Measurements from ENCODE around the gene TBC1D4.
"Not testable (repeated sequence)": the region's sequence is repeated elsewhere in the genome, so short reads cannot be mapped to it uniquely, and the experiment has no call there.

Gene TBC1D4

DNA sequence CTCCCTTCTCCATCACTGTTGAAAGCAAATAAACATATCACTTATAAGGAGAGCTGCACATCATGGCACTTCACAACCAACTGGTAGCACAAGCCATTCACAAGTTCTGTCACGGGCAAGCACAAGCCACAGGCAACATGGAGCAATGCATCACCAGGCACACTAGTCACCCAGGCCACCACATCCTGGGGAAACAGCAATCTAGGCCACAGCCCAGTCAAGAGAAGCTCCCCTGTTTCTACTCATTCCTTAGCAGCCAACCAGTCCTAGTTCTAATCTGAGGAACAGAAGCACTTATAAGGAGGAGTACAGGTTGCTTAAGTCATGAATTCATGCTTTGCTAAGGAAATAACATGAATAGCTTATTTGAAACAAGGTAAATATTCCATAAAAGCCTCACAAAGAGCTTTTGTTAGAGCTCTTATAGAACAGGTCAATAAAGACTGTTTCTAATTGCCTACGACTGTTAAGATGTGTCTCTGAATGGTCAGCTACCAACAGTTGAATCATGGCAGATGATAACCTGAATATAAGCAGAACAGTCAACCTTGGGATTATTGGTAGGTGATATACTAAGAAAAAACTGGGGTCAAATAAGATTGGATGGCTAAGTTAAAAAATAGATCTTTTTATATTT is 169.0 kb downstream of the TBC1D4 start:
- DNase-seq = no peak

DNA sequence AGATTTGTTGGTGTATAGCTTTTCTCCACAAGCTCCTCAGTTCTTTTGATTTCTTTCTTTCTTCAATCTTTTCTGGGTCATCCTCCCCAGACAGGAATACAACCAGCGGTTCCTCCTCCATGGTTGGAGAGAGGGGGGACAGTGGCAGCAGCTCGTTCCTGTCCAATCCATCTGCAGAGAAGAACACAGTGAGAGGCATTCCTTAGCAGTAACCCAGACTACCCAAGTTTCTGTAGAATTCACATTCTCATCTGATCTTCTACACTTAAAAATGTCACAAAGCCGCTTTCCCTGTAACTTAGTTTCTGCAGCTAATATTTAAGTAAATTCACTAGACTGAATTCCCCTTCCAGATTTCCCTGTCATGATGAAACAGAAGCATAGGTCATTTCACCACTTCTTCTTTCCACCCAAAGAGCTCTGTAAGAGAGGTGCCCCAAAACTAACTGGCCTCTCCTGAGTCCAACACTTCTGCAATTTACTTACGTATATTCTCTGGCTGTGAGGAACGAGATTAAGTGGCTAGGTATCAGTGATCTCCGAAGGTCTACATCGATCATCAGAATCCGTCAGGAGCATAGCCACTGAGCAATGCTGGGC is 171.9 kb downstream of the TBC1D4 start:
- no peak for DNase-seq

- no peak for DNase-seq
Observed at GRCh38 chr13:75308222-75308621, 173.7 kb downstream of the TBC1D4 start.

DNA sequence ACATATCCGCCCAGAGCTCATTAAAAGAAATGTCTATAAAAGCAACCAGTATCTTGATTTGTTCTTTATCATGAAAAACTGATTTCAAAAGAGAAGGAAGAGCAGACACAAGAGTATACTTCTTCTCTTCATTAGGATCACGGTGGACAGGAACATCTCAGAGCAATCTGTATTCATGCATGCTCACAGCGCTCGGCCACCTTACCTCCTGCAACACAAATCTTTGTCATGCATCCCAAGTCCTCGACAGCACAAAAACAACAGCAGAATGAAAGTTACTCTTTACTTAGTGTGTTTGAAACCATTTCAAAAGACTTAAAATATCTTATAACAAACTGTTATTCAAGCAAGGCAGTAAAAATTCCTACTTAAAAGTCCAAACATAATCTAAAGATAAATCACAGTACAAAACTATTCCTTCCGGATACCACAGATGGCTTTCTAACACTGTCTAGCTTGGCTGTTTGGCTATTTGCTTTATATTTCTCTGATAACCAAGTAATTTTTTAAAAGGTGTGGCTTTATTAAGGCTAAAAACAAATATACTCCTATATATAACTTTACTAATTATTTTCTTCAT is 174.5 kb downstream of the TBC1D4 start:
- no peak for DNase-seq

- not testable (repeated sequence) for DNase-seq
Observed at GRCh38 chr13:75306967-75307366, 175.0 kb downstream of the TBC1D4 start.

DNA sequence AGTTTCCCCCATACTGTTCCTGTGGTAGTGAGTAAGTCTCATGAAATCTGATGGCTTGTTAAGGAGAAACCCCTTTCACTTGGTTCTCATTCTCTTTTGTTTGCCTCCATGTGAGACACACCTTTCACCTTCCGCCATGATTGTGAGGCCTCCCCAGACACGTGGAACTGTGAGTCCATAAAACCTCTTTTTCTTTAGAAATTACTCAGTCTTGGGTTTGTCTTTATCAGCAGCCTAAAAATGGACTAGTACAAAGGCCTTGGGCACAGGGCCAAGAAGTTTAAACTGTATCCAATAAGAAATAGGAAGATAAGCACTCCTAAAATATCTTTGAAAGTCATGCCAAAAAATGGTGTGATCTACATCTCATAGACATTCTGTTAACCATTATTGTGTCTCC is 176.9 kb downstream of the TBC1D4 start:
- DNase-seq = no peak

- DNase-seq = no peak
Observed at GRCh38 chr13:75303263-75303662, 178.7 kb downstream of the TBC1D4 start.

GRCh38 chr13:75302071-75302698 is 179.8 kb downstream of the TBC1D4 start:
- no peak for DNase-seq

DNA sequence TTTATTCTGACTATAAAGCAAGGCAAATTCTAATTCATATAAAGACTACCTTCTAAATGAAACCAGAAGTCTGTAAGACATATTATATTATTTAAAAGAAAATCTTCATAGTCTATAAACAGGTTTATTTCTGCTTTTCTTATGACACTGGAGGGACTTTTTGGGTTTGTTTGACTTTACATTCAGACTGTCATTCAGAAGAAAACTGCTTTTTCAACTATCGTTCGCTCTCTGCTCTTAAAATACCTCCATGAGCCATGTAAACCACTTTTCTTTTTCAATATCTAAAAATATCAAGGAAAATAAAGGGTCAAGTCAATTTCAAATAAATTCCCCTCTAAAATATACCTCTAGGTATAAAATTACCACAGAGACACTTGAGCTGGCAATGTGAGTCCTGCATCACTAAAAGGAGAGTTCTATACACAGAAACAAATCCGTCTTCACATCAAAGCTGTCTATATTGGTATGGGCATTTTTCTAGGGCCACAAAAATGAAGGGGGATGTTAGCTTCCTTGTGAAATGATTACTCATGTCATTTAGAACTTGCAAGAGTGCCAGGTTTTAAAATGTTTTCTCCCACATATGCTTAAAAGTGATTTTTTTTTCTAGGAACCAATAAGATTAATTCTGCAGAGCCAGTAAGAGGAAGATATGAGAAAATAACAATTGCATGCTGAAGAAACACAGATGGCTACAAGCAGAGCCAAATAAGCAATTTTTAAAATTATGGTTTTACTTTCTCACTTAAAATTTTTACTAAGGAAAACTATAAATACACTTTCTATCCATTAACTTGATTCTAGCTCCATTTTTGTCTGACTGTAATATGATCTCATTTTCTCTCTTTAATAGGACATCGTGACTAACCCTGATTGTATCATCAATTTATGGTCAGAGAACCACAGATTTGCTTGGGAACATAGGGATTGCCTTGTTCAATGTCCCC is 181.8 kb downstream of the TBC1D4 start:
- no peak for DNase-seq

GRCh38 chr13:75299246-75299645 is 182.7 kb downstream of the TBC1D4 start:
- no peak for DNase-seq

DNA sequence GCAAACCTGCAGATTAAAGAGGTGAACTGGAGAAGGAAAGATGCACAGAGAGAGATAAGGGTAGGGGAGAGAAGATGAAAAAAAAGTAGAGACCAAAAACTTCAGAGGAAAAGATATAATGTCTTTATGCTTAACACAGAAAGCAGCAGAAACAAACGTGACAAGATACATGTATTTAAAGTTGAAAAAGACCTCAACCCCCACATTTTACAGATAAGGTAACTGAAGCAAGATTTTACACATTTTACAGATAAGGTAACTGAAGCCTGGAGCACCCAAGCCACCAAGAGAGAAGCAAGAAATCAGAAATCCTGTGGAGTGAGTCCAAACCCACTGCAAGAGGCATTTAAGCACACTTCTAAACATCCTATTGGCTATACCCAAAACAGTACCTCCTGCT is 185.3 kb downstream of the TBC1D4 start:
- no peak for DNase-seq

GRCh38 chr13:75295201-75295600 is 186.8 kb downstream of the TBC1D4 start:
- no peak for DNase-seq

GRCh38 chr13:75294110-75294509 is 187.9 kb downstream of the TBC1D4 start:
- no peak for DNase-seq

DNA sequence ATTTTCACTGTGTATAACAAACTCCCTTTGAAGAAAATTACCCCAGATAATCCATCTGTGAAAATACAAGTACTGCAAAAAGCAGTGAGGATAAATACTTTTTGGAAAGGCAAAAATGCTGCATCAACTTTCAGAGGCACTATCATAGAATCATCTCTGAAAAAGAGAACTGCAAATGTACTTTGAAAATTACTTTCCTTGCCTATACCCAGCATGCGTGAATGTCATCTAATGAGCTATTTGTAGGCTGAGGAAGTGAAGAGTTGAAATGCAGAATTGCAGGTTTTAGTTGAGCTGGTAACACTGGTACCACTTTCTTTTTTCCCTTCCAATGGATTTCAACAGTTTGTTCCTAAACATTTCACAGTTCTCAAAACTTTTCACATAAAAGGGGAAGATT is 196.7 kb downstream of the TBC1D4 start:
- no peak for DNase-seq

- DNase-seq = no peak
Observed at GRCh38 chr13:75279834-75280369, 202.1 kb downstream of the TBC1D4 start.

GRCh38 chr13:75273695-75274094 is 208.3 kb downstream of the TBC1D4 start:
- not testable (repeated sequence) for DNase-seq

DNA sequence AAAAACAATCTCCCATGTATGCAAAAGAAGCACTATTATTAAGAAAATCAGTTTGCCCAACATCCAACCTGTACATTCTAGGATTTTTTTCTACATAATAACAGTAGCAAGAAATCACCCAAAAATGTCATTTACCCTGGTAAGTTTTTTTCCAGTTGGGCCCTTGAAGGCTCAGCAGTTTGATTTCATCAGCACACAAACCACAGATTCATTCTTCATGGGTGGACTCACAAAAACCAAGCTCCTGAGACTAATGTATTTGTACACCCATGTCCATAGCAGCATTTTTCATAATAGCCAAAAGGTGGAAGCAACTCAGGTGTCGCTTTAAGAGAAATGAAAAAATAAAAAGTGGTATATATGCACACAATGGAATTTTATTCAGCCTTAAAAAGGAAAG is 210.1 kb downstream of the TBC1D4 start:
- no peak for DNase-seq

DNA sequence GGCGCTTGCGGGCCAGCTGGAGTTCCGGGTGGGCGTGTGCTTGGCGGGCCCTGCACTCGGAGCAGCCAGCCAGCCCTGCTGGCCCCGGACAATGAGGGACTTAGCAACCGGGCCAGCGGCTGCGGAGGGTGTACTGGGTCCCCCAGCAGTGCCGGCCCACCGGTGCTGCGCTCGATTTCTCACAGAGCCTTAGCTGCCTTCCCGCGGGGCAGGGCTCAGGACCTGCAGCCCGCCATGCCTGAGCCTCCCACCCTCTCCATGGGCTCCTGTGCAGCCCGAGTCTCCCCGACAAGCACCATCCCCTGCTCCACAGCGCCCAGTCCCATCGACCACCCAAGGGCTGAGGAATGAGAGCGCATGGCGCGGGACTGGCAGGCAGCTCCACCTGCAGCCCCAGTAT is 213.5 kb downstream of the TBC1D4 start:
- not testable (repeated sequence) for DNase-seq

DNA sequence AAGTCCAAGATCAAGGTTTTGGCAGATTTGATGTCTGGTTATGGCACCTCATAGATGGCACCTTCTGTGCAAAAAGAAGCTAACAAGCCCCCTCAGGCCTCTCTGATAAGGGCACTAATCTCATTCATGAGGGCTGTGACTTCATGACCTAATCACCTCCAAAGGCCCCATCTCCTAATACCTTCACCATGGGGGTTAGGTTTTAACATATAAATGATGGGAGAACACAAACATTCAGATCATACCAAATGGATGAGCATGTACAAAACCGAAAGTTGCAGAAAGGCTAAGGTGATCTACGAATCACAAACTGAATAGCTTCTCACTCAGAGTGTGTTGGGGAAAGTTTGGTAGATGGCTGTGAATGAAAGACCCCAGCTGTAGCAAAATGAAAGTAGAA is 217.4 kb downstream of the TBC1D4 start:
- no peak for DNase-seq

GRCh38 chr13:75263741-75264407 is 218.1 kb downstream of the TBC1D4 start:
- DNase-seq = no peak

DNA sequence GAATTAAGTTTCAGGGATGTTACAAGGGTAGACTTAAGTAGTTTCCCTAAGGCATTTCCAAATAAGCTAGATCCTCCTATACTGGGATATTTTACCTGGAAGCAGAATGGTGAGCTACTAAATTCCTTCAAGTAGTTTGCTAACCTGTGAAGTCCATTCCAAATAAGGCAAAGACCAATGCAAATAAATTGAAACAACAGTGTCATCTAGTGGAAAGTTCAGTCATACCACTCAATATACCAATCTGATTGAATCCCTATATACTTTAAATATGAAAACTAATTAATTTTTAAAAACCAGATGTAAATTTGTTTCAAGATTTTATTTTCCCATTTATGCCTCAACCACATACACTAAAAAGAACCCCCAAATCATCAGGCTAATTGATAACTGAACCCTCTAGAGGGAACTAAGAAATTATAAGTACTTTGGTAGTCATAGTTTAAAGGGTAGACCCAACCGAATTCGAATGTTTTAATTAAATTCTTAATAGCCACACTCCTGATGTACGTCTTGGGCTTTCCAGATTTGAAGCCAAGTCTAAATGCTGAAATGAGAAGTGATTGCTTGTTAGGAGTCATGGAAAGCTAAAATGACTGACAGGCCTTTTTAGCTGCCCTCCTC is 223.7 kb downstream of the TBC1D4 start:
- DNase-seq = no peak

DNA sequence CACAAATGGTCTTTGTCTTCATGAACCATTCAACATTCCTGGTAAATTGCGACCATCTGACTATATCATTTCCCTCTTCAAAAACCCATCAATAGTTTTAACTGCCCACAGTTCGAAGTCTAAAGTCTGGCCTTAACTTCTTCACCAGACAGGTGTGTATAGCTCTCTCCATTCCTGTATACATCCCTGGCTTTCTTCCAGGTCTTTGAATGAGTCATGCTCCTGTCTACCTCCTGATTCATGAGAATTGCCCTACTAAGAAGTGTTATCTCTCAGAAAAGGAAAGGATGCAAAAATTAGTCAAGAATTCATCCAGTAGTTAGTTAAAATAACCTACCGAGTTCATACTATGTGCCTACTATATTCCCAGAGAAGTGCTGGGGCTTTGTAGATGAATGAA is 225.0 kb downstream of the TBC1D4 start:
- DNase-seq = no peak

Data from CD4-positive, alpha-beta T cell treated with Interleukin-15 for 1 hour (primary cell).